Upper lobe of left lung (tissue), 6 donors: ENCODE measurements around the gene TMEM236. TPM values are rescaled to one million over a fixed set of nuclear protein-coding genes. Genes with fewer than 3 reads are reported as not detected.
A peak's percentile ranks its signal among the peaks of the same experiment; 100 is the strongest.

ENCODE experiments used
- ATAC-seq, 2 donors: fragments of 200-7000 bp; cut with Tn5 transposase; one replicate each; pipeline ENCODE4 v1.9.1; 2022; ENCODE audit warnings: mild to moderate bottlenecking in 2 of 2, moderate library complexity in 2 of 2; ENCODE audit not compliant: low FRiP score in 2 of 2
- DNase-seq, 2 donors: peaks; one replicate each; pipeline ENCODE4 v3.0.0-alpha.2; 2019 to 2020
- H3K27ac ChIP-seq, 4 donors: fragments of 200-600 bp; sonication (generic); one replicate each; pipeline ENCODE4 v1.5.1; 2016 to 2019
- H3K27me3 ChIP-seq, 4 donors: fragments of 200-600 bp; sonication (generic); one replicate each; pipeline ENCODE4 v1.5.1; 2017 to 2019
- H3K36me3 ChIP-seq, 4 donors: fragments of 200-600 bp; sonication (generic); one replicate each; pipeline ENCODE4 v1.5.1; 2016 to 2019
- H3K4me1 ChIP-seq, 4 donors: fragments of 200-600 bp; sonication (generic); one replicate each; pipeline ENCODE4 v1.5.1; 2018 to 2019
- H3K4me3 ChIP-seq, 4 donors: fragments of 200-600 bp; sonication (generic); one replicate each; pipeline ENCODE4 v1.5.1; 2017 to 2019; ENCODE audit warnings: mild to moderate bottlenecking in 2 of 4, moderate library complexity in 1 of 4
- H3K9me3 ChIP-seq, 4 donors: fragments of 200-600 bp; sonication (generic); one replicate each; pipeline ENCODE4 v1.5.1; 2018 to 2019
- CTCF ChIP-seq, 6 experiments: fragments of 450-650 bp in 4 of 6; fragments of 200-600 bp in 2 of 6; sonication (generic) in 2 of 6; IDR thresholded peaks; one replicate each; pipeline ENCODE4 v1.5.1; 2016 to 2019; ENCODE audit warnings: antibody characterized with exemption in 6 of 6
- EP300 ChIP-seq, 4 donors: sonication (generic); formaldehyde crosslinking; IDR thresholded peaks; one replicate each; pipeline ENCODE4 v1.5.1; 2017; ENCODE audit warnings: antibody characterized with exemption in 4 of 4, control low read depth in 2 of 4
- POLR2A ChIP-seq, 4 donors: fragments of 450-650 bp; IDR thresholded peaks; one replicate each; pipeline ENCODE4 v1.5.1; 2016 to 2017; ENCODE audit warnings: antibody characterized with exemption in 4 of 4, mild to moderate bottlenecking in 2 of 4
- POLR2AphosphoS5 ChIP-seq, 2 donors: sonication (generic); formaldehyde crosslinking; IDR thresholded peaks; one replicate each; pipeline ENCODE4 v1.5.1; 2017; ENCODE audit warnings: antibody characterized with exemption in 2 of 2
- WGBS, 2 donors: methylation state at CpG; one replicate each; pipeline ENCODE4 v1.1.5; 2017 to 2018; 5-methylcytosine and 5-hydroxymethylcytosine counted together
- total RNA-seq, 6 donors: library from RNA; depleted of rRNA in 4 of 6; stranded (reverse); fragments of >200 nt in 4 of 6; gene quantifications; one replicate each; pipeline versions ENCODE4 v1.1.0 to v1.2.1, GENCODE V29; 2016 to 2021
- donor health status: DM: no; HTN: no; CAD: no; lungs with moderate emphysema.
- donor health status: DM: no; HTN: yes; CAD: no; lungs with severe emphysema.

The TMEM236 gene
- total RNA-seq, 6 donors from 2014 or later, result 0.55 to 4.6 (median 1.6) TPM

GRCh38 chr10:17816199-17816598 lies 64.2 kb downstream of the TMEM236 start:
- DNase-seq (no peak), ATAC-seq (peak in 1 of 2 donors; percentile 36)
- no peak overlapping the region for H3K4me3 ChIP-seq

GRCh38 chr10:17817316-17817715 lies 65.3 kb downstream of the TMEM236 start:
- H3K27ac ChIP-seq, result no peak overlapping the region
- no peak for ATAC-seq
- TF ChIP-seq CTCF (IDR thresholded peaks at IDR 0.05), result no peak
- no peak for TF ChIP-seq POLR2AphosphoS5 (IDR thresholded peaks at IDR 0.05)
- no peak for TF ChIP-seq POLR2A (IDR thresholded peaks at IDR 0.05)
- no peak for TF ChIP-seq EP300 (IDR thresholded peaks at IDR 0.05)
- no peaks in the 10 kb centered on the region for H3K9me3 ChIP-seq
- no peaks in the 10 kb centered on the region for H3K36me3 ChIP-seq
- no peak overlapping the region for H3K4me3 ChIP-seq
- no peaks in the 10 kb centered on the region for H3K4me1 ChIP-seq
- WGBS, 2 donors, result 37 to 54% methylated on average over 1 of the region's 1 CpG
- no peaks in the 10 kb centered on the region for H3K27me3 ChIP-seq
- no peak for DNase-seq

More at GRCh38 chr10:17816199-17816598, 64.2 kb downstream of the TMEM236 start:
- TF ChIP-seq POLR2A (IDR thresholded peaks at IDR 0.05) (no peak), EP300 (IDR thresholded peaks at IDR 0.05) (no peak), CTCF (IDR thresholded peaks at IDR 0.05) (no peak), POLR2AphosphoS5 (IDR thresholded peaks at IDR 0.05) (no peak)
- no peaks in the 10 kb centered on the region for H3K9me3 ChIP-seq
- no peaks in the 10 kb centered on the region for H3K27me3 ChIP-seq
- 84 to 85% methylated on average over 7 of the region's 7 CpGs for WGBS, 2 donors
- H3K27ac ChIP-seq, result no peak overlapping the region
- no peaks in the 10 kb centered on the region for H3K4me1 ChIP-seq
- no peaks in the 10 kb centered on the region for H3K36me3 ChIP-seq

- Histone ChIP-seq H3K27me3 (no peaks in the 10 kb centered on the region), H3K36me3 (no peaks in the 10 kb centered on the region), H3K9me3 (no peaks in the 10 kb centered on the region), H3K4me1 (no peaks in the 10 kb centered on the region), H3K4me3 (no peak overlapping the region), H3K27ac (no peak overlapping the region)
- 55 to 67% methylated on average over 3 of the region's 3 CpGs for WGBS, 2 donors
- no peak for ATAC-seq
- no peak for TF ChIP-seq EP300 (IDR thresholded peaks at IDR 0.05)
- TF ChIP-seq POLR2A (IDR thresholded peaks at IDR 0.05), result no peak
- TF ChIP-seq POLR2AphosphoS5 (IDR thresholded peaks at IDR 0.05), result no peak
- TF ChIP-seq CTCF (IDR thresholded peaks at IDR 0.05), result no peak
- DNase-seq, result no peak
These were observed 65.8 kb downstream of the TMEM236 start for GRCh38 chr10:17817790-17818189.

- Histone ChIP-seq H3K36me3 (no peaks in the 10 kb centered on the region), H3K4me3 (no peak overlapping the region), H3K4me1 (no peaks in the 10 kb centered on the region), H3K27ac (no peak overlapping the region), H3K27me3 (no peaks in the 10 kb centered on the region), H3K9me3 (no peaks in the 10 kb centered on the region)
- ATAC-seq, result no peak
- no peak for TF ChIP-seq POLR2A (IDR thresholded peaks at IDR 0.05)
- no peak for TF ChIP-seq EP300 (IDR thresholded peaks at IDR 0.05)
- no peak for TF ChIP-seq POLR2AphosphoS5 (IDR thresholded peaks at IDR 0.05)
- no peak for TF ChIP-seq CTCF (IDR thresholded peaks at IDR 0.05)
- no peak for DNase-seq
- 74 to 82% methylated on average over 7 of the region's 7 CpGs for WGBS, 2 donors
These were observed 67.8 kb downstream of the TMEM236 start for GRCh38 chr10:17819836-17820235.

GRCh38 chr10:17820943-17821342 lies 68.9 kb downstream of the TMEM236 start:
- H3K27ac ChIP-seq, result no peak overlapping the region
- H3K27me3 ChIP-seq, result no peaks in the 10 kb centered on the region
- 83 to 85% methylated on average over 3 of the region's 3 CpGs for WGBS, 2 donors
- H3K9me3 ChIP-seq, result no peaks in the 10 kb centered on the region
- ATAC-seq (no peak), DNase-seq (no peak)
- TF ChIP-seq POLR2A (IDR thresholded peaks at IDR 0.05), result no peak
- no peak for TF ChIP-seq CTCF (IDR thresholded peaks at IDR 0.05)
- TF ChIP-seq EP300 (IDR thresholded peaks at IDR 0.05), result no peak
- no peak for TF ChIP-seq POLR2AphosphoS5 (IDR thresholded peaks at IDR 0.05)
- H3K36me3 ChIP-seq, result no peaks in the 10 kb centered on the region
- H3K4me1 ChIP-seq, result no peaks in the 10 kb centered on the region
- no peak overlapping the region for H3K4me3 ChIP-seq
